BLaER1 treated with 17β-estradiol and CSF1 and Interleukin-3, amounts not matched to agents 10 nM and 100 nM (cell line): ENCODE measurements around the gene SORCS2.

ENCODE experiments used
- H3K27ac ChIP-seq, 11 experiments: shearing (Covaris generic); formaldehyde crosslinking; 2 replicates each; pipeline ENCODE4 v1.8.1; 2022
- H3K27me3 ChIP-seq, 11 experiments: shearing (Covaris generic); formaldehyde crosslinking; 2 replicates each; pipeline ENCODE4 v1.8.1; 2022
- H3K36me3 ChIP-seq, 11 experiments: shearing (Covaris generic); formaldehyde crosslinking; 2 replicates each; pipeline ENCODE4 v1.8.1; 2022
- H3K4me1 ChIP-seq, 10 experiments: shearing (Covaris generic); formaldehyde crosslinking; 2 replicates each; pipeline ENCODE4 v1.8.1; 2022
- H3K4me2 ChIP-seq, 11 experiments: shearing (Covaris generic); formaldehyde crosslinking; 2 replicates each; pipeline ENCODE4 v1.8.1; 2022
- H3K4me3 ChIP-seq, 10 experiments: shearing (Covaris generic); formaldehyde crosslinking; 2 replicates each; pipeline ENCODE4 v1.8.1; 2022
- H3K9ac ChIP-seq, 11 experiments: shearing (Covaris generic); formaldehyde crosslinking; 2 replicates each; pipeline ENCODE4 v1.8.1; 2022
- H3K9me3 ChIP-seq, 11 experiments: shearing (Covaris generic); formaldehyde crosslinking; replicated peaks in 1 of 11; 2 replicates each; pipeline ENCODE4 v1.8.1; 2022
- H4K20me1 ChIP-seq, 11 experiments: shearing (Covaris generic); formaldehyde crosslinking; 2 replicates each; pipeline ENCODE4 v1.8.1; 2022
- Cebpa-rat ChIP-seq, 11 experiments: shearing (Covaris generic); IDR thresholded peaks; 2 replicates each; pipeline ENCODE4 v1.8.1; 2022

The SORCS2 gene

DNA sequence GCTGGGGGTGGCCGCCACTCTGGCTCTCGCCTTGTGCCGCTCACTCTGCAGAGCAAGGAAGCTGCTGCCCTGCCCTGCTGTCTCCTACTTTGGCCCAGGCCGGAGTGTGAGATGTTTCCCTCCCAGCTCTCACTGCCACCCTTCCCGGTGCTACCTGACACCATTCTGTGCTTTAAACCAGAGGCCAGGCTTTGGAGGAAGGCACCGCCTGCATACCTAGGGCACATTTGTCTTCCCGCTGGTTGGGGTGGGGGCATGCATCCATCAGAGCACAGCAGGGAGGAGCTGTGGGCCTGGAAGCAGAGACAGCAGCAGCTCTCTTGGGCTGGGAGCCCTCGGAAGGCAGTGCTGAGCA is 339.3 kb downstream of the SORCS2 start:
- Histone ChIP-seq H3K9ac (no peak overlapping the region), H3K27me3 (no peaks in the 10 kb centered on the region)

DNA sequence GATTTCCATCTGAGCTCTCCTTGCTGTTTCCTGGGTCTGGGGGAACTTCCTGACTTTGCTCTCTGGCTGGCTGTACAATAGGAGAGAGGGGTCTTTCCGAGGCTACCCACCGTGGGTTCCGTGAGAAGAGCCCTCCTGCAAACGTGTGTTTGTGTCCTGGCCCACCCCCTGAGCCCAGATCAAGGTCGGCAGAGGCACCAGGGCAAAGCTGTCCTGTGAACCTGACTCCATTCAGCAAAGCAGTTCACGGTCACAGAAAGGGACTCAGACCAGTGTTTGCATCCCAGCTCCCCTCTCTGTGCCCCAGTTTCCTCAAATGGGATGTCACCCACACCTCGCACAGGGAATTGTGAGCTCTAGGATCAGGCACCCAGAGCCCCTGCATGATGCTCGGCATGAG is 339.7 kb downstream of the SORCS2 start:
- no peak for TF ChIP-seq Cebpa-rat (IDR thresholded peaks at IDR 0.05)

More for the DNA sequence above, 339.3 kb downstream of the SORCS2 start:
- H4K20me1 ChIP-seq, result peaks cover 0 to 10% (median 0%) of the 10 kb centered on the region in 11 experiments; a peak in 2 of 22 replicates
- H3K4me2 ChIP-seq, result no peak overlapping the region
- TF ChIP-seq Cebpa-rat (IDR thresholded peaks at IDR 0.05), result no peak
- peaks cover 0 to 8% (median 0%) of the 10 kb centered on the region in 11 experiments; a peak in 2 of 22 replicates for H3K36me3 ChIP-seq
- peaks cover 0 to 7% (median 0%) of the 10 kb centered on the region in 11 experiments; a peak in 4 of 22 replicates for H3K9me3 ChIP-seq
- H3K27ac ChIP-seq, result no peak overlapping the region
- H3K4me3 ChIP-seq, result no peak overlapping the region
- H3K4me1 ChIP-seq, result peaks cover 0 to 23% (median 17%) of the 10 kb centered on the region in 10 experiments; a peak in 16 of 20 replicates

DNA sequence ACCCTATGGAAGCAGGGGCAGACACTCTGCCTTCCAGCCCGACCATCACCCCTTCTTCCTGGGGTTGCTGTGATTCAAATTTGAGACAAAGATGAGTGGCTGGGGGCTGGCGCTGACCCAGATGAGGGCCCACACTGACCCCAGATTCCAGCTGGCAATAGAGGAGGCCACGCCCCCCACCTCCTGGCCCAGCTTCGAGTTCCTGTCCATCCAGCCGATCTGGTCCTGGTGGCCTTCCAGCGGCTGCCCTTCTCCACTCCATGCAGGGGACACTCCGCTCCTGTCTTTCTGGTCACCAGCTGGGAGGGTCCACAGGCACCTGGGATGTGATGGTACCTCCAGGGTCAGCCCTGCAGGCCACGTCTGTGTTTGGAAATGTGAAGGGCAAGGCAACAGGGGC is 340.9 kb downstream of the SORCS2 start:
- Histone ChIP-seq H3K27ac (no peak overlapping the region), H3K36me3 (peaks cover 0 to 8% (median 0%) of the 10 kb centered on the region in 11 experiments; a peak in 2 of 22 replicates)

More for the DNA sequence above, 339.7 kb downstream of the SORCS2 start:
- Histone ChIP-seq H3K36me3 (peaks cover 0 to 8% (median 0%) of the 10 kb centered on the region in 11 experiments; a peak in 2 of 22 replicates), H3K27ac (no peak overlapping the region), H3K4me2 (no peak overlapping the region), H3K4me1 (peaks cover 0 to 23% (median 17%) of the 10 kb centered on the region in 10 experiments; a peak in 16 of 20 replicates), H4K20me1 (peaks cover 0 to 10% (median 0%) of the 10 kb centered on the region in 11 experiments; a peak in 2 of 22 replicates), H3K27me3 (no peaks in the 10 kb centered on the region), H3K9ac (no peak overlapping the region), H3K4me3 (no peak overlapping the region), H3K9me3 (peaks cover 0 to 7% (median 0%) of the 10 kb centered on the region in 11 experiments; a peak in 4 of 22 replicates)

DNA sequence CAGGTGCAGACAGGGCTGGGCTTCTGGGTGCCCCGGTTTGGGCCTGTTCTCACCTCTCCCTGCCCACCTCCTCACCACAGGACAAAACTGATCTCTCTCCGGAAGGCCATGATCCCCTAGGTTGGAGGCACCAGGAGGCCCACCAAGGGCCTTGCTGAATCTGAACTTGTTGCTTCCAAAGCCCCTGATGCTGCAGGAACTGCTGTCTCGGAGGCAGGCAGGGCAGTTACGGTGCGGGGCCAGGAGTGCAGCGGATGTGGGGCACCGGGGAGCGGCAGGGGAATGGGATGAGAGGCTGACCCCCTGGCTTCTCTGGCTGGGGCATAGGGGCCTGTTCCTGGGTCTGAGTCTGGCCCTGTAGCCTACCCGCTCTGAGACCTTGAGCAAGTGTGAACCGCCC is 342.8 kb downstream of the SORCS2 start:
- peaks cover 0 to 10% (median 0%) of the 10 kb centered on the region in 11 experiments; a peak in 1 of 22 replicates for H4K20me1 ChIP-seq
- TF ChIP-seq Cebpa-rat (IDR thresholded peaks at IDR 0.05), result no peak
- H3K27me3 ChIP-seq, result no peaks in the 10 kb centered on the region
- no peak overlapping the region for H3K4me2 ChIP-seq
- peaks cover 6 to 27% (median 22%) of the 10 kb centered on the region in 10 experiments; a peak in 17 of 20 replicates for H3K4me1 ChIP-seq
- H3K9ac ChIP-seq, result no peak overlapping the region
- peaks cover 6 to 19% (median 9%) of the 10 kb centered on the region in 11 experiments; a peak in 17 of 22 replicates for H3K9me3 ChIP-seq
- no peak overlapping the region for H3K27ac ChIP-seq
- H3K36me3 ChIP-seq, result peaks cover 0 to 8% (median 0%) of the 10 kb centered on the region in 11 experiments; a peak in 2 of 22 replicates
- H3K4me3 ChIP-seq, result no peak overlapping the region

More for the DNA sequence above, 340.9 kb downstream of the SORCS2 start:
- Histone ChIP-seq H3K27me3 (no peaks in the 10 kb centered on the region), H3K4me1 (peaks cover 0 to 29% (median 22%) of the 10 kb centered on the region in 10 experiments; a peak in 17 of 20 replicates), H4K20me1 (peaks cover 0 to 10% (median 0%) of the 10 kb centered on the region in 11 experiments; a peak in 1 of 22 replicates), H3K4me2 (no peak overlapping the region), H3K9ac (no peak overlapping the region), H3K4me3 (no peak overlapping the region), H3K9me3 (peaks cover 0 to 7% (median 0%) of the 10 kb centered on the region in 11 experiments; a peak in 4 of 22 replicates)
- no peak for TF ChIP-seq Cebpa-rat (IDR thresholded peaks at IDR 0.05)

DNA sequence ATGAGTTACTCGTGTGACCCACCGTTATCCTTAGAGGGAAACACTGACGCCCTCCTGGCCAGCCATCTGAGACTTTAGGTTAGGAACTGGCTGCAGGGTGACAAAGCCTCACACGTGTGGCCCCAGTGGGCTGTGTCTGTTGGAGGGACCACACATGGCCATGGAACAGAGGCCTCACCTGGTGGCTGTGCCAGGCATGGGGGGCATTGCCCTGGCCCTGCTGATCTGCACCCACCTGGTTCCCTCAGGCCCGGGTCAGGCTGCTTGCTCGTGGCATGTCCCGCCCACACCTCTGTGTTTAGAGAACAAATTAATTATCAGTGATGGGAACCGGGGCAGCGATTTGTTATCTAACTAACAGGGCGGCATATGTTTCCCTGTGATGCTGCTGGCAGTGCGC is 343.3 kb downstream of the SORCS2 start:
- H3K27ac ChIP-seq, result no peak overlapping the region
- peaks cover 6 to 19% (median 9%) of the 10 kb centered on the region in 11 experiments; a peak in 17 of 22 replicates for H3K9me3 ChIP-seq
- no peak overlapping the region for H3K4me2 ChIP-seq
- peaks cover 6 to 22% (median 20%) of the 10 kb centered on the region in 10 experiments; a peak in 17 of 20 replicates for H3K4me1 ChIP-seq
- H3K27me3 ChIP-seq, result no peaks in the 10 kb centered on the region
- H4K20me1 ChIP-seq, result 0 out of 22 replicates have a peak, but pooled peaks cover 0 to 10% (median 0%) of the 10 kb centered on the region in 11 experiments
- H3K36me3 ChIP-seq, result peaks cover 0 to 8% (median 0%) of the 10 kb centered on the region in 11 experiments; a peak in 2 of 22 replicates
- no peak for TF ChIP-seq Cebpa-rat (IDR thresholded peaks at IDR 0.05)
- no peak overlapping the region for H3K4me3 ChIP-seq
- no peak overlapping the region for H3K9ac ChIP-seq

DNA sequence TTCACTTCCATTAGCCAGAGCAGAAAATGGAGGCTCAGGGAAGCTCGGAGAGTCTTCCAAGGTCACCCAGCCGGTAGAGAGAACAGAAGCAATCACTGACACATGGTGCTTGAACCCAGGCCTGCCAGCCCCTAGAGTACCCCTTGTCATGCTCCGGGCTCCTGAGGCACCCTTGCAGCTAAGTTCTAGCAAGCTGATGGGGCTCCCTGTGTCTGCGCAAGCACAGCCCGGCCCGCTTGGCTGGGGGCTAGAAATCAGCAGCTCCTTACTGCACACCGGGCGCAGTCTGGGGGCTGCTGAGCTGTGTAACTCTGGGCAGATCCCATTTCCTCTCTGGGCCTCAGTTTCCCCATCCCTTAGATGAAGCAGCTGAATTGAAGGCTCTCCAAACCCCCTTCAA is 344.5 kb downstream of the SORCS2 start:
- Histone ChIP-seq H3K9ac (no peak overlapping the region), H4K20me1 (0 out of 22 replicates have a peak, but pooled peaks cover 0 to 2% (median 0%) of the 10 kb centered on the region in 11 experiments), H3K27ac (no peak overlapping the region), H3K36me3 (peaks cover 0 to 8% (median 0%) of the 10 kb centered on the region in 11 experiments; a peak in 2 of 22 replicates), H3K4me2 (no peak overlapping the region), H3K9me3 (peaks cover 6 to 19% (median 9%) of the 10 kb centered on the region in 11 experiments; a peak in 17 of 22 replicates), H3K4me3 (no peak overlapping the region), H3K4me1 (peaks cover 6 to 27% (median 20%) of the 10 kb centered on the region in 10 experiments; a peak in 17 of 20 replicates), H3K27me3 (no peaks in the 10 kb centered on the region)
- no peak for TF ChIP-seq Cebpa-rat (IDR thresholded peaks at IDR 0.05)

DNA sequence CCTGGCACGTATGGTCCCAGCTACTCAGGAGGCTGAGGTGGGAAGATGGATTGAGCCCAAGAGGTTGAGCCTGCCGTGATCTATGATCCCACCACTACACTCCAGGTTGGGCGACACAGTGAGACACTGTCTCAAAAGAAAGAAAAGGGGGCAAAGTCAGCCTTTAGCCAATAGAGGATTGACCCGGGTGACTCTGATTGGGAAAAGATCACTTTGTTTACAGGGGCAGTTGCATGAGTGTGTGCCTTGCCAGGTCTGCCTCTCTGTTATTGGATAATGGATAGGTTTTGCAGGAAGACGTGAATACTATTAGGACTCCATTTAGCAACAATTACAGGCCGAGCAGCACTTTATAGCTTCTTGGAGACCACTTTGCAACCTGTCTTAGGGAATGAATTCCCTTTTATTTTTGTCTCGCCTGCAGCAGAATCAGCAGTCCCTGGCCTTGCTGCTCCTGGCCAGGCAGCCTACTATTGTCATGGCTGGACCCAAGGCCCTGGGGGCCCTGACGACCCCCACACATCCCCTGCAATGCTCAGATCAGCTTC is 345.6 kb downstream of the SORCS2 start:
- H4K20me1 ChIP-seq, result no peaks in the 10 kb centered on the region
- peaks cover 6 to 23% (median 9%) of the 10 kb centered on the region in 11 experiments; a peak in 17 of 22 replicates for H3K9me3 ChIP-seq
- H3K4me1 ChIP-seq, result peaks cover 6 to 27% (median 20%) of the 10 kb centered on the region in 10 experiments; a peak in 17 of 20 replicates
- TF ChIP-seq Cebpa-rat (IDR thresholded peaks at IDR 0.05), result no peak
- H3K4me2 ChIP-seq, result peak overlapping the region in 8 of 11 experiments; percentile 62 to 82 (median 73); a peak in 14 of 22 replicates
- no peaks in the 10 kb centered on the region for H3K27me3 ChIP-seq
- no peak overlapping the region for H3K9ac ChIP-seq
- H3K36me3 ChIP-seq, result peaks cover 0 to 8% (median 0%) of the 10 kb centered on the region in 11 experiments; a peak in 2 of 22 replicates
- H3K4me3 ChIP-seq, result no peak overlapping the region
- H3K27ac ChIP-seq, result no peak overlapping the region

DNA sequence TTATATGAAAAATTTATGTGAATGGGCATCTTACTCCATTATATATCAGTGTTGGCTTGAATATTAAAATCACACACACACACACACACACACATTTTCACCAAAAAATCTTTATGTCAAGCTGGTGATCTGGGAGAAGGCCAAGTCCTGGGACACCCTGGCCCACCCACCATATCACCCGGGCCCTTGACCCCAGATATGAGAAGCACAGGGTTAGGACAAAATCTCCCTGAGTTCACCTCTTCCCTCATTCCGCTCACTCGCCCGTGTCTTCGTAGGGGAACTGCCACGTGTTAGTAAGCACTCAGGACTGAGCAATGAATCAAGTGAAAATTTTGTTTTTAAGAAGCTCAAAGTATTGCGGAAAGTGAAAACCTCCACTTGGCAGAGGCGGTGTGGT is 346.2 kb downstream of the SORCS2 start:
- peaks cover 0 to 8% (median 0%) of the 10 kb centered on the region in 11 experiments; a peak in 1 of 22 replicates for H3K36me3 ChIP-seq
- peak overlapping the region in 7 of 11 experiments; percentile 73 to 79 (median 75); a peak in 10 of 22 replicates for H3K27ac ChIP-seq
- no peaks in the 10 kb centered on the region for H4K20me1 ChIP-seq
- H3K4me3 ChIP-seq, result peak overlapping the region in 4 of 10 experiments; percentile 38 to 51 (median 46); a peak in 3 of 20 replicates
- H3K9me3 ChIP-seq, result peaks cover 6 to 23% (median 9%) of the 10 kb centered on the region in 11 experiments; a peak in 17 of 22 replicates
- no peak overlapping the region; a peak in 1 of 22 replicates for H3K9ac ChIP-seq
- peaks cover 6 to 27% (median 20%) of the 10 kb centered on the region in 10 experiments; a peak in 17 of 20 replicates for H3K4me1 ChIP-seq
- no peak for TF ChIP-seq Cebpa-rat (IDR thresholded peaks at IDR 0.05)
- peak overlapping the region in 10 of 11 experiments; percentile 29 to 82 (median 72); a peak in 19 of 22 replicates for H3K4me2 ChIP-seq
- no peaks in the 10 kb centered on the region for H3K27me3 ChIP-seq
